ENCODE data around the gene GPR27. TPM values are rescaled to one million over a fixed set of nuclear protein-coding genes. Genes with fewer than 3 reads are reported as not detected.

Gene GPR27
- total RNA-seq, 1 donor from 2014 or later: 18.3 TPM

DNA sequence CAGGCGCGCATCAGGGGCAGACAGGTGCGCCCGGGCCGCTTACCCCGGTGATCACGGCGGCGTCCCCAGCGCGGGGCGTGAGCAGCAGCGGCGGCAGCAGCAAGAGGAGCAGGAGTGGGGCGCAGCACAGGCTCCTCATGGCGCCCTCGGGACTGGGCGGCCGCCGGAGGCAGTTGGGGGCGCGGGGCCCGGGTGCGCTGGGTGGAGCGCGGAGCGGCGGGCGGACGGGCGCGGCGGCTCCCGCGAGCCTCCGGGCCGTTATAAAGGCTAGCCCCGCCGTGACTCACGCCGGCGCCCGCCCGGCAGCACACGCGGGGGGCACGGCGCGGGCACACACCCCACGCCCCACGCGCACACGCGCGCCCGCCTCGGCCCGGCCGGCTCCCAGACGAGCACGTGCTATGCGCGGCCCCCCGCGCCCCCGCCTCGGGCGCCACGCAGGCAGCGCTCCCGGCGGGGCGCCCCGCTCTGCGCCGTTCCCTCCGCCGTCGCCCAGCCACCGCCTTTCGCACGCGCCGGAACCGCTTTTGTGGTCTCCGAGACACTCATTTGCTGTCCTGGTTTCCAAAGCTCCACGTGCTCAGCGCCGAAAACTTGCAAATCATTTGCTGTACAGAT, 31.4 kb downstream of the GPR27 start, which contains the start of gene PROK2:
Gene PROK2 (minus strand): TSS at position 235 of the 618 bp plus-strand sequence. CDS start 96 bp downstream, at position 139.
- peak within 1 kb of the TSS; percentile 95 for H3K4me2 ChIP-seq

DNA sequence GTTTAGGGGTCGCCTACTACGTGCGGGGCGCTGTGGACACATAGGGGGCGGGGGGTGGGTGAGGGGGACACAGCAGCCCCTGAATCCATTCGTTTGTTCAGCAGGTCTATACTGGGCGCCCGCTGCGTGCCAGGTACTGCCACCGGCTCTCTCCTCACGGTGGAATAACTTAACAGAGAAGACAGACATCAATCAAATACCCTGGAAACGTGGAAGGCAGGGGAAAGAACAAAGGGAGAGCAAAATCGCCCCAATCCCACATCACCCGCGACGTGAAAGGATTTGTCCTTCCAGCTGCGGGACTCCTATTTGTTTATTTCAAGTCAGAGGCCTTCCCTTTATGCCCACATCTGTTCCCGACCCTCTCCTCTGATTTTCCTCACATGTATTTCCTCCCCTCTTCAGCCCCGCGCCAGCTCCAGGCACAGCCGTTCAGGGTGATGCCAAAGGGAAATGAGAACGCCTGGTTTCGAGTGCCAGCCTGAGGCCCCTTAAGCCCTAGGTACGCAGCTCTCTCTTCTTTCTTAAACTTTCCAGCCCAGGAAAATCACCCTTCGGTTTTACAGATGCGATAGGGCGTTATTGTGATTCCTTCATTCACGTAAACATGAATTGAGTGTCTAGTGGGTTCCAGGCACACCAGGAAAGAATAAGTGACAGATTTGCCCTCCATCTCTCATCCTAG, 32.0 kb downstream of the GPR27 start:
- Histone ChIP-seq H4K20me1 (ENCODE audit: low read depth) (no peaks in the 10 kb centered on the region), H2AFZ (replicated peaks) (peak overlapping the region; percentile 82), H3K9ac (no peak overlapping the region), H3K9me3 (ENCODE audit: low read depth) (no peaks in the 10 kb centered on the region), H3K27me3 (peaks cover 71% of the 10 kb centered on the region), H3K4me1 (peaks cover 26% of the 10 kb centered on the region), H3K36me3 (no peaks in the 10 kb centered on the region), H3K27ac (no peak overlapping the region), H3K4me3 (peak overlapping the region; percentile 63), H3F3A (ENCODE audit: low read depth) (peaks cover 27% of the 10 kb centered on the region), H3K4me2 (peak overlapping the region; percentile 76), H3K79me2 (ENCODE audit: low read depth) (no peaks in the 10 kb centered on the region)
- Mint-ChIP-seq H3K4me3 (peak overlapping the region; percentile 88), H3K27me3 (ENCODE audit: insufficient read depth, low read depth) (peaks cover 34% of the 10 kb centered on the region), H3K9me3 (no peaks in the 10 kb centered on the region), H3K27ac (peak overlapping the region; percentile 27), H3K36me3 (no peaks in the 10 kb centered on the region), H3K4me1 (peaks cover 34% of the 10 kb centered on the region)
- DNase-seq (ENCODE audit: low spot score): no peak
- peak; percentile 54 for TF ChIP-seq EZH2phosphoT487 (IDR thresholded peaks at IDR 0.05)
- peak; percentile 67 for TF ChIP-seq EZH2 (IDR thresholded peaks at IDR 0.05)
- TF ChIP-seq, protein P1, sequence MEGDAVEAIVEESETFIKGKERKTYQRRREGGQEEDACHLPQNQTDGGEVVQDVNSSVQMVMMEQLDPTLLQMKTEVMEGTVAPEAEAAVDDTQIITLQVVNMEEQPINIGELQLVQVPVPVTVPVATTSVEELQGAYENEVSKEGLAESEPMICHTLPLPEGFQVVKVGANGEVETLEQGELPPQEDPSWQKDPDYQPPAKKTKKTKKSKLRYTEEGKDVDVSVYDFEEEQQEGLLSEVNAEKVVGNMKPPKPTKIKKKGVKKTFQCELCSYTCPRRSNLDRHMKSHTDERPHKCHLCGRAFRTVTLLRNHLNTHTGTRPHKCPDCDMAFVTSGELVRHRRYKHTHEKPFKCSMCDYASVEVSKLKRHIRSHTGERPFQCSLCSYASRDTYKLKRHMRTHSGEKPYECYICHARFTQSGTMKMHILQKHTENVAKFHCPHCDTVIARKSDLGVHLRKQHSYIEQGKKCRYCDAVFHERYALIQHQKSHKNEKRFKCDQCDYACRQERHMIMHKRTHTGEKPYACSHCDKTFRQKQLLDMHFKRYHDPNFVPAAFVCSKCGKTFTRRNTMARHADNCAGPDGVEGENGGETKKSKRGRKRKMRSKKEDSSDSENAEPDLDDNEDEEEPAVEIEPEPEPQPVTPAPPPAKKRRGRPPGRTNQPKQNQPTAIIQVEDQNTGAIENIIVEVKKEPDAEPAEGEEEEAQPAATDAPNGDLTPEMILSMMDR (IDR thresholded peaks at IDR 0.05): no peak

More for the DNA sequence above, 31.4 kb downstream of the GPR27 start, which contains the start of gene PROK2:
- TF ChIP-seq EZH2phosphoT487 (IDR thresholded peaks at IDR 0.05): no peak
- TF ChIP-seq, protein P1 (IDR thresholded peaks at IDR 0.05): no peak
- TF ChIP-seq EZH2 (IDR thresholded peaks at IDR 0.05): peak; percentile 39
- Mint-ChIP-seq H3K36me3 (no peaks in the 10 kb centered on the region), H3K27me3 (ENCODE audit: insufficient read depth, low read depth) (peaks cover 30% of the 10 kb centered on the region), H3K4me1 (peaks cover 35% of the 10 kb centered on the region), H3K9me3 (no peaks in the 10 kb centered on the region), H3K4me3 (peak within 1 kb of the TSS; percentile 88), H3K27ac (peak within 1 kb of the TSS; percentile 27)
- Histone ChIP-seq H3K4me3 (peak within 1 kb of the TSS; percentile 63), H3K9ac (no peak within 1 kb of the TSS), H3K27ac (no peak within 1 kb of the TSS), H3K36me3 (no peaks in the 10 kb centered on the region), H3K27me3 (peaks cover 71% of the 10 kb centered on the region), H3K79me2 (ENCODE audit: low read depth) (no peaks in the 10 kb centered on the region), H3K4me1 (peaks cover 26% of the 10 kb centered on the region), H3F3A (ENCODE audit: low read depth) (peaks cover 27% of the 10 kb centered on the region), H4K20me1 (ENCODE audit: low read depth) (no peaks in the 10 kb centered on the region), H3K9me3 (ENCODE audit: low read depth) (no peaks in the 10 kb centered on the region), H2AFZ (replicated peaks) (peak within 1 kb of the TSS; percentile 96)
- peak; percentile 76 for DNase-seq (ENCODE audit: low spot score)

DNA sequence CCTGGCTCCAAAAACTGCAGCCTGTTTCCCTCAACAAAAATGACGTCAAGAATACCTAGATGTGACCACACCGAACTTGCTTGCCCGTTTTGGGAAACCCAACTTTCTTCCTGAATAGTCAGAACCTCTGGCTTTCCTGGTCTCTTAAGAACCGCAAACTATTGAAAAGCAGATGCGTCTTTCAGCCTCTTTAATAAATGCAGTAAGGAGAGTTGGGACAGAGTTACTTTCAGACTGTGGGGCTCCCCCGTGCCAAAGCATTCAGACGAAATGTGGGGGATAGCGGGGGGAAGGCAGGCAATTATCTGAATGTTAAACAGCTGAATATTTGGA, 32.5 kb downstream of the GPR27 start:
- H3K4me1 Mint-ChIP-seq: peaks cover 33% of the 10 kb centered on the region
- Histone ChIP-seq H3K4me3 (no peak overlapping the region), H3F3A (ENCODE audit: low read depth) (peaks cover 27% of the 10 kb centered on the region), H3K4me1 (peaks cover 26% of the 10 kb centered on the region), H3K27ac (no peak overlapping the region), H3K9ac (no peak overlapping the region), H3K36me3 (no peaks in the 10 kb centered on the region), H3K79me2 (ENCODE audit: low read depth) (no peaks in the 10 kb centered on the region), H2AFZ (replicated peaks) (no peak overlapping the region), H3K4me2 (peak overlapping the region; percentile 76), H4K20me1 (ENCODE audit: low read depth) (no peaks in the 10 kb centered on the region), H3K27me3 (peaks cover 69% of the 10 kb centered on the region), H3K9me3 (ENCODE audit: low read depth) (no peaks in the 10 kb centered on the region)
- no peaks in the 10 kb centered on the region for H3K9me3 Mint-ChIP-seq
- peak overlapping the region; percentile 27 for H3K27ac Mint-ChIP-seq
- DNase-seq (ENCODE audit: low spot score): no peak
- peaks cover 32% of the 10 kb centered on the region for H3K27me3 Mint-ChIP-seq (ENCODE audit: insufficient read depth, low read depth)
- peak; percentile 52 for TF ChIP-seq EZH2 (IDR thresholded peaks at IDR 0.05)
- TF ChIP-seq EZH2phosphoT487 (IDR thresholded peaks at IDR 0.05): no peak
- H3K4me3 Mint-ChIP-seq: peak overlapping the region; percentile 88
- H3K36me3 Mint-ChIP-seq: no peaks in the 10 kb centered on the region
